SK-N-SH treated with all-trans-retinoic acid at 6 μM for 48 hours (cell line): ENCODE measurements around the gene C18orf63.

Experiments
- ATAC-seq: fragments of 200-7000 bp; cut with Tn5 transposase; 3 replicates; pipeline ENCODE4 v1.9.1; 2020; ENCODE audit warnings: mild to moderate bottlenecking, moderate library complexity
- ARNTL ChIP-seq: fragments of 450-650 bp; formaldehyde crosslinking; IDR thresholded peaks from 2 replicates; pipeline ENCODE4 v1.5.0; 2020; ENCODE audit warnings: low read depth, mild to moderate bottlenecking, moderate library complexity, borderline replicate concordance
- BACH2 ChIP-seq: fragments of 250-450 bp; sonication (Bioruptor Pico); IDR thresholded peaks from 2 replicates; pipeline ENCODE4 v1.9.0; 2021; ENCODE audit warnings: mild to moderate bottlenecking, borderline replicate concordance
- CSDC2 ChIP-seq: fragments of 250-450 bp; sonication (Bioruptor Pico); IDR thresholded peaks from 2 replicates; pipeline ENCODE4 v1.5.0; 2020; ENCODE audit warnings: mild to moderate bottlenecking, moderate library complexity
- ESRRG ChIP-seq: fragments of 250-450 bp; sonication (Bioruptor Pico); IDR thresholded peaks from 2 replicates; pipeline ENCODE4 v1.6.1; 2021; ENCODE audit warnings: mild to moderate bottlenecking
- GLIS3 ChIP-seq: fragments of 250-450 bp; sonication (Bioruptor Pico); IDR thresholded peaks from 2 replicates; pipeline ENCODE4 v1.5.0; 2020; ENCODE audit warnings: mild to moderate bottlenecking, moderate library complexity
- ISL1 ChIP-seq: fragments of 250-450 bp; sonication (Bioruptor Pico); IDR thresholded peaks from 2 replicates; pipeline ENCODE4 v2.1.2; 2022; ENCODE audit warnings: mild to moderate bottlenecking, moderate library complexity
- OSR1 ChIP-seq: fragments of 250-450 bp; sonication (Bioruptor Pico); IDR thresholded peaks from 2 replicates; pipeline ENCODE4 v1.8.0; 2022; ENCODE audit warnings: moderate library complexity, mild to moderate bottlenecking, inconsistent platforms
- PPARA ChIP-seq: fragments of 250-450 bp; sonication (Bioruptor Pico); IDR thresholded peaks from 2 replicates; pipeline ENCODE4 v1.5.0; 2020; ENCODE audit warnings: mild to moderate bottlenecking, borderline replicate concordance
- RARB ChIP-seq: fragments of 250-450 bp; sonication (Bioruptor Pico); IDR thresholded peaks from 2 replicates; pipeline ENCODE4 v1.8.0; 2021; ENCODE audit warnings: mild to moderate bottlenecking, moderate library complexity
- SNAI2 ChIP-seq: fragments of 250-450 bp; sonication (Bioruptor Pico); IDR thresholded peaks from 2 replicates; pipeline ENCODE4 v1.5.0; 2020; ENCODE audit warnings: mild to moderate bottlenecking, moderate library complexity
- TCF4 ChIP-seq: fragments of 250-450 bp; sonication (Bioruptor Pico); IDR thresholded peaks from 2 replicates; pipeline ENCODE4 v1.8.0; 2021; ENCODE audit warnings: mild to moderate bottlenecking, moderate library complexity, borderline replicate concordance
- TOX ChIP-seq: fragments of 250-450 bp; sonication (Bioruptor Pico); IDR thresholded peaks from 2 replicates; pipeline ENCODE4 v1.8.0; 2021; ENCODE audit warnings: mild to moderate bottlenecking, moderate library complexity, borderline replicate concordance
- ZC3H10 ChIP-seq: fragments of 250-450 bp; sonication (Bioruptor Pico); IDR thresholded peaks from 2 replicates; pipeline ENCODE4 v1.5.1; 2021; ENCODE audit warnings: mild to moderate bottlenecking, moderate library complexity
- ZFP3 ChIP-seq: fragments of 250-450 bp; sonication (Bioruptor Pico); IDR thresholded peaks from 2 replicates; pipeline ENCODE4 v1.5.0; 2020; ENCODE audit warnings: mild to moderate bottlenecking, moderate library complexity
- ZFP30 ChIP-seq: fragments of 450-650 bp; formaldehyde crosslinking; IDR thresholded peaks from 2 replicates; pipeline ENCODE4 v1.5.0; 2022; ENCODE audit warnings: mild to moderate bottlenecking, moderate library complexity
- ZNF8 ChIP-seq: fragments of 450-650 bp; formaldehyde crosslinking; IDR thresholded peaks from 2 replicates; pipeline ENCODE4 v1.5.0; 2020; ENCODE audit warnings: mild to moderate bottlenecking, moderate library complexity
- TF ChIP-seq, protein P1 (sequence below): fragments of 250-450 bp; sonication (Bioruptor Pico); IDR thresholded peaks from 2 replicates; pipeline ENCODE4 v1.8.0; 2021; ENCODE audit warnings: low read depth, mild to moderate bottlenecking, moderate library complexity, borderline replicate concordance
- TF ChIP-seq, protein P2 (sequence below): fragments of 250-450 bp; sonication (Bioruptor Pico); IDR thresholded peaks from 2 replicates; pipeline ENCODE4 v1.8.0; 2020; ENCODE audit warnings: mild to moderate bottlenecking, moderate library complexity, borderline replicate concordance
- TF ChIP-seq, protein P3 (sequence below): fragments of 250-450 bp; sonication (Bioruptor Pico); IDR thresholded peaks from 2 replicates; pipeline ENCODE4 v1.5.0; 2020; ENCODE audit warnings: mild to moderate bottlenecking, moderate library complexity
- TF ChIP-seq, protein P4 (sequence below): fragments of 250-450 bp; sonication (Bioruptor Pico); IDR thresholded peaks from 2 replicates; pipeline ENCODE4 v1.5.1; 2021; ENCODE audit warnings: mild to moderate bottlenecking, moderate library complexity
- TF ChIP-seq, protein P5 (sequence below): fragments of 250-450 bp; sonication (Bioruptor Pico); IDR thresholded peaks from 2 replicates; pipeline ENCODE4 v1.5.1; 2020; ENCODE audit warnings: low read depth, mild to moderate bottlenecking, moderate library complexity

C18orf63 gene

DNA sequence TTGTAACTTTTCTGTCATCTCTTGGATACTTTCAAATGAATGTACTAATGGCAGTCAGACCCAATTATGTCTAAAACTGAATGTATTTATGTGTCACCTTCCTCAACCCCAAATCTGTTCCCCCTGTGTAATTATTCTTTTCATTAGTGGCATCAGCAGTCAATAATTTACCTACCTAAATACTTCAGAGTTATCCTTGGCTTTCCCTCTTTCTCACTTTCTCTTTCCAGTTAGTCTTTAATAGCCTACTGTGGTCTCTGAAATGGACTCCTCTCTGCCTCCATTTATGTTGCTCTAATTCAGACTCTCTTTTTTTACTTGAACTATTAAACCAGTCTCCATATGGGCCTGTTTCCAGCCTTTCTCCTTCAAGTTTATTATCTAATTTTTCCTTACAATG, 21.0 kb downstream of the C18orf63 start:
- TF ChIP-seq, protein P1, sequence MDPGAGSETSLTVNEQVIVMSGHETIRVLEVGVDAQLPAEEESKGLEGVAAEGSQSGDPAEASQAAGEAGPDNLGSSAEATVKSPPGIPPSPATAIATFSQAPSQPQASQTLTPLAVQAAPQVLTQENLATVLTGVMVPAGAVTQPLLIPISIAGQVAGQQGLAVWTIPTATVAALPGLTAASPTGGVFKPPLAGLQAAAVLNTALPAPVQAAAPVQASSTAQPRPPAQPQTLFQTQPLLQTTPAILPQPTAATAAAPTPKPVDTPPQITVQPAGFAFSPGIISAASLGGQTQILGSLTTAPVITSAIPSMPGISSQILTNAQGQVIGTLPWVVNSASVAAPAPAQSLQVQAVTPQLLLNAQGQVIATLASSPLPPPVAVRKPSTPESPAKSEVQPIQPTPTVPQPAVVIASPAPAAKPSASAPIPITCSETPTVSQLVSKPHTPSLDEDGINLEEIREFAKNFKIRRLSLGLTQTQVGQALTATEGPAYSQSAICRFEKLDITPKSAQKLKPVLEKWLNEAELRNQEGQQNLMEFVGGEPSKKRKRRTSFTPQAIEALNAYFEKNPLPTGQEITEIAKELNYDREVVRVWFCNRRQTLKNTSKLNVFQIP (CRISPR knock-in tag): no peak
- ATAC-seq: no peak

DNA sequence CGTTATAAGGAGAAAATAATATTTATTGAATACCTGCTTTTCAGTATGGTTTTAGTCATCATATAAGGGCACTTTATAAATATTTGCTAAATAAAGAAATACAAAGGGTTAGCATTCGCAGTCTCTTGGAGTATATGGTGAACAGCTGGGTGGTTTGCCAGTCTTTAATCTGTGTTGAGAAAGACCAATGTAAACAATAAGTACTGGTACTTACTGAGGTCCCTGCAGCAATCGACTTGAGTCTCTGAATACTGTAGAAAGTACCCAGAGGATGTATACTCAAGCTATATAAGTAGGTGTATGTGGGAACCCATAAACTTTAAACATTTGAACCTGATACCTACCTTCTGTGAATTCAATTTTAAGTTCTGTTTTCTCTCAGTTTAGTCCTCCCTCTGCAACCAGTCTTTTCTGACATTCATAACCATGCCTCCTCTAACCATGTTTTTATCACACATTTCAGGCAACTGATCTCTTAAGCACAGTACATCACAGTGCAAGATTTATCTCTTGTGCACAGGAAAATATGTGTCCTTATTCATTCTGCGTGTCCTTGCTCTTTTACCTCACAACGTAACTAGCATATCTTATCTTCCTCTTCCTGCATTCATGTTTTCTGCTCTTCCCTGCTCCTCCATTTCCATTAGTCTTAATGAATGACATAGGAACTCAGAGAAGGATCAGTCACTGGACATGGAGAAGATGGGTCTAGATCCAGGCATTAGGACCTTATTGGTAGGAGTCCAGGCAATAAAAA, 21.7 kb downstream of the C18orf63 start:
- ATAC-seq: no peak

DNA sequence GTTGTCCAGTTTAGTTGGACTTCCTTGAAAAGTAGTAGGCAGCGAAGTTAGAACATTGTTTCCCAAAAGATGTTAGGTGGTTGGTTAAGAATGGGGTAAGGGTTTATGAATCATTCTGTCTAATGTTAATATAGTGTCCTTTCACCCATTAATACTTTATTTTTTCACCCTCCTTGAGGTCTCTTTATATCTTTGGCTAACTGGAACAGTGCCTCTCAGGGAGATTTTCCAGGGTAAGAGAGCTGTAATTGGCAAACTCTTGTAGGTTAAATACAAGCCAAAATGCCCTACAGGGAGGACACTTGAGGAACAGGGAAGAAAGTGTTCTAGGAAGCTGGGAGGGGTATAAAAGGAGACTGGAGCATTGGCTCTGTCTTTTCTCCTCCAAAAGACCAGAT, 22.3 kb downstream of the C18orf63 start:
- no peak for ATAC-seq
- TF ChIP-seq GLIS3 (CRISPR knock-in tag) (no peak), TCF4 (no peak), ZFP3 (CRISPR knock-in tag) (no peak), ZFP30 (CRISPR knock-in tag) (no peak), ZC3H10 (no peak), BACH2 (CRISPR knock-in tag) (no peak), OSR1 (no peak), TOX (CRISPR knock-in tag) (no peak), PPARA (no peak), SNAI2 (CRISPR knock-in tag) (no peak), RARB (CRISPR knock-in tag) (no peak)
- TF ChIP-seq, protein P2, sequence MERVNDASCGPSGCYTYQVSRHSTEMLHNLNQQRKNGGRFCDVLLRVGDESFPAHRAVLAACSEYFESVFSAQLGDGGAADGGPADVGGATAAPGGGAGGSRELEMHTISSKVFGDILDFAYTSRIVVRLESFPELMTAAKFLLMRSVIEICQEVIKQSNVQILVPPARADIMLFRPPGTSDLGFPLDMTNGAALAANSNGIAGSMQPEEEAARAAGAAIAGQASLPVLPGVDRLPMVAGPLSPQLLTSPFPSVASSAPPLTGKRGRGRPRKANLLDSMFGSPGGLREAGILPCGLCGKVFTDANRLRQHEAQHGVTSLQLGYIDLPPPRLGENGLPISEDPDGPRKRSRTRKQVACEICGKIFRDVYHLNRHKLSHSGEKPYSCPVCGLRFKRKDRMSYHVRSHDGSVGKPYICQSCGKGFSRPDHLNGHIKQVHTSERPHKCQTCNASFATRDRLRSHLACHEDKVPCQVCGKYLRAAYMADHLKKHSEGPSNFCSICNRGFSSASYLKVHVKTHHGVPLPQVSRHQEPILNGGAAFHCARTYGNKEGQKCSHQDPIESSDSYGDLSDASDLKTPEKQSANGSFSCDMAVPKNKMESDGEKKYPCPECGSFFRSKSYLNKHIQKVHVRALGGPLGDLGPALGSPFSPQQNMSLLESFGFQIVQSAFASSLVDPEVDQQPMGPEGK (CRISPR knock-in tag): no peak
- TF ChIP-seq, protein P1 (CRISPR knock-in tag): no peak

More for the DNA sequence above, 21.7 kb downstream of the C18orf63 start:
- TF ChIP-seq ZFP30 (CRISPR knock-in tag) (no peak), TCF4 (no peak), SNAI2 (CRISPR knock-in tag) (no peak), ESRRG (CRISPR knock-in tag) (no peak), ISL1 (CRISPR knock-in tag) (no peak), ZNF8 (no peak), ZFP3 (CRISPR knock-in tag) (no peak), PPARA (no peak), TOX (CRISPR knock-in tag) (no peak), ARNTL (CRISPR knock-in tag) (no peak), CSDC2 (CRISPR knock-in tag) (no peak)
- TF ChIP-seq, protein P3, sequence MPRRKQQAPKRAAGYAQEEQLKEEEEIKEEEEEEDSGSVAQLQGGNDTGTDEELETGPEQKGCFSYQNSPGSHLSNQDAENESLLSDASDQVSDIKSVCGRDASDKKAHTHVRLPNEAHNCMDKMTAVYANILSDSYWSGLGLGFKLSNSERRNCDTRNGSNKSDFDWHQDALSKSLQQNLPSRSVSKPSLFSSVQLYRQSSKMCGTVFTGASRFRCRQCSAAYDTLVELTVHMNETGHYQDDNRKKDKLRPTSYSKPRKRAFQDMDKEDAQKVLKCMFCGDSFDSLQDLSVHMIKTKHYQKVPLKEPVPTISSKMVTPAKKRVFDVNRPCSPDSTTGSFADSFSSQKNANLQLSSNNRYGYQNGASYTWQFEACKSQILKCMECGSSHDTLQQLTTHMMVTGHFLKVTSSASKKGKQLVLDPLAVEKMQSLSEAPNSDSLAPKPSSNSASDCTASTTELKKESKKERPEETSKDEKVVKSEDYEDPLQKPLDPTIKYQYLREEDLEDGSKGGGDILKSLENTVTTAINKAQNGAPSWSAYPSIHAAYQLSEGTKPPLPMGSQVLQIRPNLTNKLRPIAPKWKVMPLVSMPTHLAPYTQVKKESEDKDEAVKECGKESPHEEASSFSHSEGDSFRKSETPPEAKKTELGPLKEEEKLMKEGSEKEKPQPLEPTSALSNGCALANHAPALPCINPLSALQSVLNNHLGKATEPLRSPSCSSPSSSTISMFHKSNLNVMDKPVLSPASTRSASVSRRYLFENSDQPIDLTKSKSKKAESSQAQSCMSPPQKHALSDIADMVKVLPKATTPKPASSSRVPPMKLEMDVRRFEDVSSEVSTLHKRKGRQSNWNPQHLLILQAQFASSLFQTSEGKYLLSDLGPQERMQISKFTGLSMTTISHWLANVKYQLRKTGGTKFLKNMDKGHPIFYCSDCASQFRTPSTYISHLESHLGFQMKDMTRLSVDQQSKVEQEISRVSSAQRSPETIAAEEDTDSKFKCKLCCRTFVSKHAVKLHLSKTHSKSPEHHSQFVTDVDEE (CRISPR knock-in tag): no peak
- TF ChIP-seq, protein P4, sequence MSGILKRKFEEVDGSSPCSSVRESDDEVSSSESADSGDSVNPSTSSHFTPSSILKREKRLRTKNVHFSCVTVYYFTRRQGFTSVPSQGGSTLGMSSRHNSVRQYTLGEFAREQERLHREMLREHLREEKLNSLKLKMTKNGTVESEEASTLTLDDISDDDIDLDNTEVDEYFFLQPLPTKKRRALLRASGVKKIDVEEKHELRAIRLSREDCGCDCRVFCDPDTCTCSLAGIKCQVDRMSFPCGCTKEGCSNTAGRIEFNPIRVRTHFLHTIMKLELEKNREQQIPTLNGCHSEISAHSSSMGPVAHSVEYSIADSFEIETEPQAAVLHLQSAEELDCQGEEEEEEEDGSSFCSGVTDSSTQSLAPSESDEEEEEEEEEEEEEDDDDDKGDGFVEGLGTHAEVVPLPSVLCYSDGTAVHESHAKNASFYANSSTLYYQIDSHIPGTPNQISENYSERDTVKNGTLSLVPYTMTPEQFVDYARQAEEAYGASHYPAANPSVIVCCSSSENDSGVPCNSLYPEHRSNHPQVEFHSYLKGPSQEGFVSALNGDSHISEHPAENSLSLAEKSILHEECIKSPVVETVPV (CRISPR knock-in tag): no peak
- TF ChIP-seq, protein P5, sequence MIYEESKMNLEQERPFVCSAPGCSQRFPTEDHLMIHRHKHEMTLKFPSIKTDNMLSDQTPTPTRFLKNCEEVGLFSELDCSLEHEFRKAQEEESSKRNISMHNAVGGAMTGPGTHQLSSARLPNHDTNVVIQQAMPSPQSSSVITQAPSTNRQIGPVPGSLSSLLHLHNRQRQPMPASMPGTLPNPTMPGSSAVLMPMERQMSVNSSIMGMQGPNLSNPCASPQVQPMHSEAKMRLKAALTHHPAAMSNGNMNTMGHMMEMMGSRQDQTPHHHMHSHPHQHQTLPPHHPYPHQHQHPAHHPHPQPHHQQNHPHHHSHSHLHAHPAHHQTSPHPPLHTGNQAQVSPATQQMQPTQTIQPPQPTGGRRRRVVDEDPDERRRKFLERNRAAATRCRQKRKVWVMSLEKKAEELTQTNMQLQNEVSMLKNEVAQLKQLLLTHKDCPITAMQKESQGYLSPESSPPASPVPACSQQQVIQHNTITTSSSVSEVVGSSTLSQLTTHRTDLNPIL (CRISPR knock-in tag): no peak
- TF ChIP-seq, protein P2 (CRISPR knock-in tag): no peak
